ENCODE results near the gene NDUFS4.

DNA sequence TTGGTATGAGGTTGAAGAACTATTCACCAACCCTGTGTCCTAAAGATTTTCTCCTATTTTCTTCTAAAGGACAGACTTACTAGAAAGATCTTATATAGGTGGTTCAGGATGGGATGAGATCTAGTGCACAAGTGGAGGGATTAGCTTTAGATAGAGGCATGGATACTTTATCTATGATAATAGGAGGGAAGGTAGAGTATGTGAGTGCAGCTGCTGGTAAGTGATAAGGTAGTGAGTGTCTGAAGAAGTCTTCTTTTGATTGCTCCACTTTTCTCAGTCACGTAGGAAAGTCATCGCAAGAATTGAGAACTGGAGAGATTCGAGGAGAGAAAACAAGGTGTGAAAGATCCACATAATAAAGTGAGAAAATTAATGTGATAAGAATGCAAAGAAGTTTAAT is 6.0 kb upstream of the NDUFS4 start:
- TF ChIP-seq ZNF384 (IDR thresholded peaks at IDR 0.05; ENCODE audit: low read depth, low read length): no peak
- TF ChIP-seq ZNF24 (IDR thresholded peaks at IDR 0.05): no peak
- TF ChIP-seq EP300 (IDR thresholded peaks at IDR 0.05; ENCODE audit: low read length): no peak
- TF ChIP-seq POLR2AphosphoS5 (IDR thresholded peaks at IDR 0.05; ENCODE audit: control insufficient read depth, insufficient read depth, low read depth, low read length): no peak
- no peak for TF ChIP-seq YY1 (IDR thresholded peaks at IDR 0.05; ENCODE audit: borderline replicate concordance in 1 of 3, control insufficient read depth in 1 of 3, extremely low read depth in 1 of 3, insufficient read depth in 3 of 3, insufficient read length in 1 of 3, insufficient replicate concordance in 2 of 3, low read depth in 1 of 3, low read length in 2 of 3)
- TF ChIP-seq ELF4 (CRISPR knock-in tag; IDR thresholded peaks at IDR 0.05): no peak
